ENCODE data around the gene LINGO4.
"Not testable (repeated sequence)": the region's sequence is repeated elsewhere in the genome, so short reads cannot be mapped to it uniquely, and the experiment has no call there.

Gene LINGO4

GRCh38 chr1:151780736-151781135 is 24.5 kb downstream of the LINGO4 start:
- DNase-seq, result not testable (repeated sequence)

- no peak for DNase-seq
These were observed 25.4 kb downstream of the LINGO4 start for GRCh38 chr1:151779852-151780251.

GRCh38 chr1:151777317-151777716 is 27.9 kb downstream of the LINGO4 start:
- no peak for DNase-seq

- DNase-seq, result no peak
These were observed 28.6 kb downstream of the LINGO4 start for GRCh38 chr1:151776665-151777062.

- DNase-seq, result no peak
These were observed 29.1 kb downstream of the LINGO4 start for GRCh38 chr1:151775894-151776664.

GRCh38 chr1:151774256-151774922 is 30.8 kb downstream of the LINGO4 start:
- DNase-seq, result no peak

- DNase-seq, result no peak
These were observed 31.5 kb downstream of the LINGO4 start for GRCh38 chr1:151773702-151774101.

- DNase-seq, result not testable (repeated sequence)
These were observed 35.9 kb downstream of the LINGO4 start for GRCh38 chr1:151769270-151769669.

GRCh38 chr1:151768351-151769066 is 36.7 kb downstream of the LINGO4 start:
- not testable (repeated sequence) for DNase-seq

- DNase-seq, result no peak
These were observed 41.2 kb downstream of the LINGO4 start for GRCh38 chr1:151763990-151764389.

- peak; percentile 87 for DNase-seq
These were observed 42.0 kb downstream of the LINGO4 start, which contains the start of gene MRPL9 for GRCh38 chr1:151762941-151763921. Gene MRPL9, minus strand, starts transcription at chr1:151763496. Its CDS starts 17 bp downstream, at chr1:151763479.

GRCh38 chr1:151760597-151761385 is 44.4 kb downstream of the LINGO4 start:
- DNase-seq, result no peak

GRCh38 chr1:151759241-151759640 is 46.0 kb downstream of the LINGO4 start:
- DNase-seq, result no peak

- no peak for DNase-seq
These were observed 48.9 kb downstream of the LINGO4 start for GRCh38 chr1:151756291-151756690.

Data from stimulated activated CD4-positive, alpha-beta T cell treated with anti-CD3 and anti-CD28 coated beads, Interleukin-4, amount 100 ng/mL, for 24 hours (primary cell).